ENCODE measurements around the gene PRKN.

The PRKN gene

DNA sequence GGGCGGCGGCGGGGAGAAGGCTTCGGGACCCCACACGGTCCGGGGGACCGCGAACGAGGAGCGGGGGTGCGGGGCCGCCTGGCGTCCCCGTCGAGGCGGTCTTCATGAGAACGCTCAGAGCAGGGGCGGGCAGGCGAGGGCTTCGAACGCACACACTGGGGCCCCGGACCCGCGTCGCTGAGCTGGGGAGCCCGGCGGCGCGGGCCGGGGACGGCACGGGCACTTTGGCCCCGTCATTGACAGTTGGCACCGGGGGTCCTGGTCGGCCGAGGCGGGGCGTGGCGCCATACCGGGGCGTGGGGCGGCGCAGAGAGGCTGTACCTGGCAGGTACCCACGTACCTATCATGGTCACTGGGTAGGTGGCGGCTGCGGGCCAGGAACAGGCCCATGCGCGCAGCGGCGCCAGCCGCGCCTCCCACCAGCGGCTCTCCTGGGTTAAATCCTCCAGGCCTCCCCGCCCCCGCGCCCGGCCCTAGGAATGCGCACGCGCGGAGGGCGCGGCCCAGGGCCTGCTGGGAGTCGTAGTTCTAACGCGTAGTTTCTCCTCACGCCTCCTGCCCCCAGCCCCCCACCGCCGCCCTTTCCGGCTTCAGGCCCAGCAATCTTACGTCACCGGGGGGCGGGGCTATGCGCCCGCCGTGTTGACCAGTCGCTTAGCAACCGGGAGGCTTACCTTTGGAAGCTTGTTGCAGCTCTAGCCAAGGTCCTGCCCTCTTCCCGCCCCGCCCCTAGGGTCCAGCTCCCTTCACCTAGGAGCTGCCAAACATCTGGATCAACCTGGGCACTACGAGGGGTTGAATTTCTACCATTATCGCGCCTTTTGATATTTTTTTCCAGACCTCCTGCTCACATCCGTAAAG, at the start of gene PRKN, which contains the start of gene PACRG:
PRKN (minus strand) TSS at position 445 of the 861 bp plus-strand sequence.
PACRG (plus strand) TSS at position 653 of the 861 bp plus-strand sequence.
- DNase-seq (ENCODE audit: low spot score), result peak; percentile 98

DNA sequence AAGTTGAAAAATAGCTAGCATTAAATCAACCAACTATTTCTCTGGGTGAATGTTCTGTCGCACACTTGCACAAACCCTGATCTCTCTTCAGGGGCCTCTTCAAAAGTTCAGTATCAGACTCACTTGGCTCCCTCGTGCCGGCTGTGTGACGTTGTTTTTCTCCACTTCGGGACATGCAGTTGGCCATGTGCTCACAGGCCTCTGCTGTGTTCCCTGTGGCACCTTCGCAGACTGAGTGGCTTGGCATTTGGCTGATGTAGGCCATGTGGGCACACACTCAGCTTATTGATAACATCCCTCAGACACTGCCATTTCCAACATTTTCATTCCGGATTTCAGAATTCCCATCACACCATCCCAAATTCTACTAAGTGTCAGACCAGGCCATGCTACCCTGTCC, 49.5 kb upstream of the PRKN start:
- DNase-seq (ENCODE audit: low spot score), result no peak

- DNase-seq (ENCODE audit: low spot score), result no peak
Observed at GRCh38 chr6:162773996-162774395, 46.4 kb upstream of the PRKN start.

DNA sequence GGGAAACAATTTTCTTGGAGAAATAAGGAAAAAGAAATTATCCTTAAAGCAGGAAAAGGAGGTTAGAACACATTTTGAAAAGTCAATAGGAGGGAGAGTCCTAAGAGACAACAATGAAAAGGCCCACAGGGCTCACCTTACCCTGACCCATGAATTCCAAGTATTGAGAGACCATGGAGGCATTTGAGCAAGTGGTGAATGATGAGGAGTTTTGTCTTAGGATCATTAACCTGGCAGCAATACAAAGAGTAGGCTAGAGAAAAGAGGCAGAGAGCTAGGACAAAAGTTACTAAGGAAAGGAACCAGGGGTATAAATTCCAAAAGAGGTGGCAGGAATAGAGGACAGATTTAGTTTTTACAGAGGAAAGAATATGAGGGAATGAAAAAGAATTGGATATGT, 44.9 kb upstream of the PRKN start:
- DNase-seq (ENCODE audit: low spot score), result no peak

GRCh38 chr6:162770955-162771354, 43.4 kb upstream of the PRKN start:
- no peak for DNase-seq (ENCODE audit: low spot score)

DNA sequence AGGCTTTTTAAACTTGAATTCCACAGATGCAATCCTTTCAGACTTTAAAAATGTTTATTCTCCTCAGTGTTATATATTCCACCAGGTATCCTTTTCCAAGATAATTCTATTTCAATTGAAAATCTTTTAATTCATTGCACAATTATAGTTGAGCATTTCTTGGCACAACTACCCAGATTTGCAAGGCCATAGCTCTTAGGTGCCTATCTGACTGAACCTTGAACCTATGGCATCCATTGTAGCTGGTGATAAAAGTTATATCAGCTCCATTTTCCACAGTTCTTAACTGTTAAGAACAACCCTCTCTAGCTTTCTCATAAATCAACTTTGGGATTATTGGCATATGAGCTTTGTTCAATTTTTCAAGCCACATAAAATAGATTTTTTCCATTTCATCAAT, 42.6 kb upstream of the PRKN start:
- no peak for DNase-seq (ENCODE audit: low spot score)

DNA sequence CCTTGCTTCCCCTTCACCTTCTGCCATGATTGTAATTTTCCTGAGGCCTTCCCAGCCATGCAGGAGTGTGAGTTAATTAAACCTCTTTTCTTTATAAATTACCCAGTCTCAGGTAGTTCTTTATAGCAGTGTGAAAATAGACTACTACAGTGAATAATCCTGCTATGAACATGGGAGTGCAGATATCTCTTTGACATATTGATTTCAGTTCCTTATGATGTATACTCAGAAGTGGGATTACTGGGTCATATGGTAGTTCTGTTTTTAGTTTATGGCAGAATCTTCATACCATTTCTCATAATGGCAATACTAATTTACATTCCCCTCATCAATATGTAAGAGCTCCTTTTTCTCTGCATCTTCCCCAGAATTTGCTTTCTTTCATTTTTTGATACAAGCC, 26.2 kb upstream of the PRKN start:
- no peak for DNase-seq (ENCODE audit: low spot score)

DNA sequence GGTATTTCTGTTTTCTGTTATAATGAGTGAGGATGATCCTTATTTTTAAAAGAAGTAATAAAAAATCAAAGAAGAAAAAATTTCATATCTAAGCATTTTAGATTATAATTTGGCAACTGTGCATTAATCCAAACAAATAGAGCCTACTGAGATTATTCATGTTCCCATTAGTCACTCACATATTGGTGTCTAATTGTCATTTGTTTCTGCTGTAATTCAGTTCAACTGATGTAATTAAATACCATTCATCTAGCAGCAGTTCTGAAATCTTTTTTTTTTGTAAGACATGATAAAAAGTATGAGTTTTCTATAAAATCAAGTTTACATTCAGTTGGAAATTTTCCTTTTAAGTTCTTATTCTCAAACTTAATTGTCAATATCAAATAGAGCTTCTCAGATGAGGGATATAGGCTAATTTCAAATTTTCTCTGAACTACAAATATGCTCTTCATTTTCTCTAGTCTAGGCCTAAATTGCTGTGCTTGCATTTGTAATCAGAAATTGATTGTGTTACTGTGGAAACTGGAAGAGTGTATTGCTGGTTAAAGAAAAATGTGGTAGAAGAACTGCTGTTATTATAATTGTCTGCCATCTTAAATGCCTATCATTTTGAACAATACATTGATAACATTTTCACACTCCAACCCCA, 23.8 kb upstream of the PRKN start:
- no peak for DNase-seq (ENCODE audit: low spot score)

DNA sequence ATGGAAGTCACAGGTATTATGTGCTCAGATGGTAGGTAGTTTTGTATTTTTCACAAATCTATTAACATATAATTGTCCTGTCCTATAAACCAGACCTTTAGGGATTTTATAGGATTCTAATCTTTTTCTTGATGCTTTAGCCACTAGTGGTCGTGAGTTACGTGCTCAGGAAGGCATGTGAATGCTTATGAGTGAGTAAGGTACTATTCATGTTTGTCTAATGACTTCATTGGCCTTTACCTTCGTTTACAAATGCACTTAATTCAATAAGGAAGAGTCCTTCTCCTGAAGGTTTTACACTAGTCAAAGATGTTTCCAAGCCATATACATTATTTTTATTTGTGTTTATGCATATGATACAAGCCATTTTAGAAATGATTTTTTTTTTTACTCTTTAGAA, 23.2 kb upstream of the PRKN start:
- no peak for DNase-seq (ENCODE audit: low spot score)

DNA sequence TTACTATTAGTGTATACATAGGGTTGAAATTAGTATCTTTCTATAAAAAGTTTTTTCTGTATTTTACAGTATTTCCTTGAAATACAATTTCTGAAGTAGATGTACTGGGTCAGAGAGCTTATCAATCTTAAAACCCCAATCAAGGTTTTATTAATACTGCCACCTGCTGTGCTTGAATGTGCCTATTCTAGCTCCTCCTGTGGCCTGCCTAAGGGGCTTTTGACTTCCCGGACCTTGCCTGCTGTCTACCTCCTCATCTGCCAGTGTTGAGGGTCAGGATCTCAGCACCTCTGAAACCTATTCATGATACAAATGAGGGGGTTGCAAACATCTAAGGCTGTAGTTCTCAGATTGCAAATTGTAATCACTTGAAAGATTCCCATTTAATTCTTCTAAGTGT, 9.4 kb upstream of the PRKN start:
- no peak for DNase-seq (ENCODE audit: low spot score)

DNA sequence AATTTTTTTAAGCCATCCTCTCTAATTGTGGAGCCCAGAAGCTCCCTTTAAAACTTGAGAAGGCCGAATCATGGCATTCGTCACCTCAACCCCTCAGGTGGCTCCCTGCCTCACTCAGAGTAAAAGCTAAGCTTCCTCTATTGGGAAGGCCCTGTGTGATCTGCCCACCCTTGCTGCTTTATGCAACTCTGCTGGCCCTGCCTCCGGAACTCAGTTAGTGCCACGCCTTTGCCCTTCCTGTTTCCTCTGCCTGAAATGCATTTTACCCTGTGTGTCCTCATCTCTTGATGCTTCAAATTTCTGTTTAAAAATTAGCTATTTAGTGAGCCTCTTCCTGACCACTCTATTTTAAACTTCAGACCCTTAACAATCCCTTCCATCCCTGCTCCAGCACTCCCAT, 5.9 kb upstream of the PRKN start:
- no peak for DNase-seq (ENCODE audit: low spot score)

- no peak for DNase-seq (ENCODE audit: low spot score)
Observed at GRCh38 chr6:162730502-162730901, 2.9 kb upstream of the PRKN start.

- no peak for DNase-seq (ENCODE audit: low spot score)
Observed at GRCh38 chr6:162728706-162729105, 1.1 kb upstream of the PRKN start.

DNA sequence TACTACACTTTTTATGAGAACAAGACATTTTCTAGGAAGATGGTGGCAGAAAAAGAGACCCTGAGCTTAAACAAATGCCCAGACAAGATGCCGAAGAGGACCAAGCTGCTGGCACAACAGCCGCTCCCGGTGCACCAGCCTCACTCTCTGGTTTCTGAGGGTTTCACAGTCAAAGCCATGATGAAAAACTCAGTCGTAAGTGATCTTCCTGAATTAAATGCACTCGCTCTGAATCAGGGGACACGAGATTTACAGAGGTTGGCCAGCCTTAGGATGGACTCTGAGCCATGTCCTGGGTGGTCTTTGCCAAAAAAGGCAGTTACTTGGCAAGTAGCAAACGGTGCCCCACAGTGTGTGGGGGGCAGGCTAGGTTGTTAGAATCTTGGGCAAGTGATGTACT, 631 bp upstream of the PRKN start:
- DNase-seq (ENCODE audit: low spot score), result no peak

DNA sequence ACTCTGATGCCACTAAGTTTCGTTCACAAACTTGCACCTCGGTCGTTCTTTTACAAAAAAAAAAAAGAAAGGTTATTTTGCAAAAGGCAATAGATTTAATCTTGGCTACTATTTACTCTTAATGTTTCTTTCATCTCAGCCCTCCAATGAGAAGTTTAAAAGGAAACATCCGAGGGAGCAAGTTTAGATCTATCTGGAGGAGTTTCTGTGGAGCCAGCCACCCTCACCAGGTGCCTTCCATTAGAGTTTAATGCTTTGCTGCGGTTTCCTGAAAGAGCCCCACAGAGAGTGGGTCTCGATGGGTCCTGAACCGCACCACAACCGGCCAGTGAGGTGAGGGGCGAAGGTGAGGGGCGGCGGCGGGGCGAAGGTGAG, 632 bp downstream of the PRKN start:
- peak; percentile 19 for DNase-seq (ENCODE audit: low spot score)

GRCh38 chr6:162722633-162723032, 4.9 kb downstream of the PRKN start:
- no peak for DNase-seq (ENCODE audit: low spot score)

DNA sequence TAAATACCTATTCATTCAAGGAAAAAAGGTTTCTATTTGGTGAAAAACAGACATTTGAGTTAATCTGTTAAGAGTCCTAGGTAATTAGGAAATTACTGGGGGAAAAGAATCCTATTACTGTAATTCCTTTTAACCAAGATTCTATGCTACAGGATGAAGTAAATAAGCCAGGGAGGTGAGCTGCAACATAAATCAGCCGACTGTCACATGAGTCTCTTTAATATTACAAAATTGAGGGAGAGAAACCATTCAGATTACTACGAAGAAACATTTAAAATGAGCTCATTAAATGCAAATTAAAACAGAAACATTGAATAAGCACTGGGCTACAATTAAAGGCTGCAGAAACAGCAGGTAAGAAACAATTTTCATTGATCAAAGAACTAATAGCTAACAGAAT, 5.3 kb downstream of the PRKN start:
- no peak for DNase-seq (ENCODE audit: low spot score)

GRCh38 chr6:162721404-162721687, 6.2 kb downstream of the PRKN start:
- DNase-seq (ENCODE audit: low spot score), result no peak

DNA sequence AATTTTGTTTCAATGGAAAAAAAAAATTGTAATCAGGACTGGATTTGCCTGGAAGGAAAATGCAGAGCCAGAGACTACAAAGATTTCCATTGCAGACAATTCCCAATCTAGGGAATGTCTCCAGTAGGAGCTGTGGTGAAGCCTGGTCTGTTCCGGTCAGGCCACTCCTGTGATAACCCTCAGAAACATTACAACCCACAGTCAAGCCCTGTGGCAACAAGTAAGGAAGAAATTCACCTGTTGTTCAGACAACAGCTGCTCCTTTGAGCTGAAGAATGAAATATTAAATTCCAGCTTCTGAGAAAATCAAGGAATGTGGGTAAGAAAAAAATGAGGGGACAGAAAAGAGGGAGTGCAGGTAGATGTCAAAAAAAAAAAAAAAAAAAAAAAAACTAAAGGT, 8.0 kb downstream of the PRKN start:
- DNase-seq (ENCODE audit: low spot score), result no peak

GRCh38 chr6:162715601-162716000, 12.0 kb downstream of the PRKN start:
- DNase-seq (ENCODE audit: low spot score), result no peak

- no peak for DNase-seq (ENCODE audit: low spot score)
Observed at GRCh38 chr6:162713974-162714780, 13.4 kb downstream of the PRKN start.

- DNase-seq (ENCODE audit: low spot score), result no peak
Observed at GRCh38 chr6:162712694-162713093, 14.9 kb downstream of the PRKN start.

GRCh38 chr6:162711376-162711775, 16.2 kb downstream of the PRKN start:
- no peak for DNase-seq (ENCODE audit: low spot score)

All from NAMALWA (cell line).